ENCODE data around the gene ALOX15.

- no peak for TF ChIP-seq CTCF (IDR thresholded peaks at IDR 0.05; ENCODE audit: borderline replicate concordance, extremely low read depth, low read length, poor library complexity, severe bottlenecking)
- TF ChIP-seq EZH2 (IDR thresholded peaks at IDR 0.05; ENCODE audit: borderline replicate concordance, low read depth, low read length, severe bottlenecking): no peak
Observed at GRCh38 chr17:4582691-4583090, 58.8 kb downstream of the ALOX15 start.
